HG03175 (cell line): Measurements from ENCODE around the gene F2R.
A peak's percentile ranks its signal among the peaks of the same experiment; 100 is the strongest.
"Not testable (repeated sequence)": the region's sequence is repeated elsewhere in the genome, so short reads cannot be mapped to it uniquely, and the experiment has no call there.

Experiments
- ATAC-seq: cut with Tn5 transposase; IDR thresholded peaks from one replicate; pipeline ENCODE4 v1.9.1; 2021; ENCODE audit warnings: mild to moderate bottlenecking, moderate library complexity; ENCODE audit not compliant: unreplicated experiment

F2R gene

DNA sequence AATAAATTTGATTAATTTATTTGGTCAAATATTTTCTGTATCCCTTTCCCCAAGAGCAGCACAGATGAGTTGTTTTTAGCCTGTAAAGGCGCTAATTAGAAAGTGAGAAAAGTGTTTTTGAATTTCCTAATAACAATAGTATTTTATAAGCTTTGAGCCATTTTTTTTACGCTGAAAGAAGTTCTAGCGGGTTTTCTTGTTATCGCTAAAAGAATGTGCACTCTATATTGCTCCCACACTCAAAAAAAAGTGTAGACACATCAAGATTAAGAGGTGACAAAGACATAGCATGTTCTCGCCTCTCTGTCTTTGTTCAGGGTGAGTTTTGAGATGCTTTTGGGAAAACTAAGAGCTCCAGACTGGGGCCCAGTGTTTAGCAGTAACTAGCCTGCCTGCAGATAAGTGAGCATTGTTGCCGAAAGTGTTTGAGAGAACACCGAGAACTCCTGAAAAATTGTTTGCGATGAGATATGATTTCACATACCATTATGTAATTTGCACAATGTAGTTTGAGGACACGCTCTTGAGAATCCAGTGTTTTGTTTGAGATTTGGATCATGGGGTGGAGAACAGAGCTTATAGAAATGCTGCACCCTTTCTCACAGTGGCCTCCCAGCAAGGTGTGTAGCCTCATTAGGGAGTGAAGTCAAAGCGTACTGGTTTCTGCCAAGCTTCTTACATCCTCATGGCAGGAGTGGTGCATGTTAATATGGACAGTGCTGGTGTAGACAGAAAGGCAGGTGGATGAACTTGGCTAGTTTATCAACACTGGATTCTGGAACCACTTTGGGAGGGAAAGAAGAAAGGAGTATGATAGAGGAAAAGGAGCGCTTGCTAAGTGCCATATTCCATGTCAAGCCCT, 1.5 kb downstream of the F2R start:
- ATAC-seq = no peak

DNA sequence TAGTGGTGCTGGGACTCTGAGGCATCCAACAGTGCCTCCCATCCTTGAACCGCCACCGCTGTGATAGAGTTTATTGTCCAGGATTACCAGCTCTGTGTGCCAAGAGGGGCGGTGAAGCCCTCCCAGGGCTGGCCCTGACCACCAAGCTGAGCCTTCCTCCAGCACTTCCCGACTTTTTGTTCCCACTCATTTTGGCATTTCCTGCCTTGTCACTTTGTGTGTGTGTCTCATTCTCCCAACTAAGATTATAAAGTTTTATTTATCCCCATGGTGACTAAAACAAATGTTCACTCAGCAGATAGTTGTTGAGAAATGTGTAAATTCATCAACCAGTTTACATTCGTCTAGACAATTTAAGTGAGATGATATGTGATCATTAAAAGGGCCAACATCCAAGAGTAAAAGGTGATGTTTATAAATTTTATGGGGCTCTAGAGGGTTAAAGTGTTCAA, 2.5 kb downstream of the F2R start:
- no peak for ATAC-seq

DNA sequence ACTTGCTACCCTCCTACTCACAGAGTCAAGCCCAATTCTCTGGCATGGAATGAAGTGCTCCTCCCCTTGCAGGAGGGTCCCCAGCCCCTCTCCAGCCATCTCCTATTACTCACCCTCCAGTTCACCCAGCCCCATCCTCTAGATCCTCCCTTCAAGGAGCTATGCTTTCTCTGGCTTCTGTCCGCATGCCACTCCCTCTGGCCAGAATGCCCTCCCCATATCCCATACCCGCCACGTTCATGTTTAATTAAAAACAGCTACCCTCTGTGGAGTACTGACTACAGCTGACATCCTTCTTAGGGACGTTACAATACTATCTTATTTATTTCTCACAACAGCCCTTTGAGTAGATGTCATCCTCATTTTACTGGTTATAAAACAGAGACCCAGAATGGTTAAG, 3.0 kb downstream of the F2R start:
- no peak for ATAC-seq

DNA sequence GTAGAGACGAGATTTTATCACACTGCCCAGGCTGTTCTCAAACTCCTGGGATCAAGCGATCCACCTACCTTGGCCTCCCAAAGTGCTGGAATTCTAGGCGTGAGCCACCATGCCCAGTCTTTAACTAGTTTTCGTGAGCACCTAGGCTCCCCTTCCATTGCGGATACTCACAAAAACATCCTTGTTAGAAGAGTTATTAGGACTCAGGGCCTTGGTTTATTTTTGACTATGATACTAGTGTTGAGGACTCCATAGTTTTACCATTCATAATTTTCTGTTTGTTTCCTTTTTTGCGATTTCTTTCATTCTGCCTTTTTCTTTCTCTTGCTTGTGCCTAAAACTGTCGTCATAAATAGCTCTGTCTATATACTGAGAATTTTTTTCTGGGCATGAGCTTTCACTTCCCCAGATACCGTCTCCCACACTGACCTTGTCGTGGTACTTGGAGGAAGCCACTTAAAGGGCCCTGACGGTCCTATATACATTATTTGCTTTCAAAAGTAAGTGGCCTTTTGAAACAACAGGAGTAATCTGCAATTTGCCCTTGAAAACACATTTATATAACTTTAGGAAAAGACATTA, 5.2 kb downstream of the F2R start:
- ATAC-seq = peak; percentile 96

DNA sequence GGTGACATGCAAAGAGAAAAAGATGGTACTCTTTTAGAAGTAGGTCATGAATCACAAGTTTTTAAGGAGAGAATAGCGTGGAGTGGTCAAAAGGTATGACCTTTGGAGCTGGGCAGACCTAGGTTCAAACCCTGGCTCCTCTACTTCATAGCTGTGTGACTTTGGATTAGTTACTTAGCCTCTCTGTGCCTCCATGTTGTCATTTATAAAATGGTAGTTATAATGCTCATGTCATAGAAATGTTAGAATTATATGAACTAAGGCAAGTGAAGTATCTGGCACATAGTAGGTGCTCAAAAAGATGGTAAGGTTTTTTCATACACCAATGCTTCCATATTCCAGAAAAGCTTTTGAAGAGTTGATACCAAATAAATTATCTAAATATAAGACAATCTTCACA, 7.3 kb downstream of the F2R start:
- ATAC-seq = no peak

DNA sequence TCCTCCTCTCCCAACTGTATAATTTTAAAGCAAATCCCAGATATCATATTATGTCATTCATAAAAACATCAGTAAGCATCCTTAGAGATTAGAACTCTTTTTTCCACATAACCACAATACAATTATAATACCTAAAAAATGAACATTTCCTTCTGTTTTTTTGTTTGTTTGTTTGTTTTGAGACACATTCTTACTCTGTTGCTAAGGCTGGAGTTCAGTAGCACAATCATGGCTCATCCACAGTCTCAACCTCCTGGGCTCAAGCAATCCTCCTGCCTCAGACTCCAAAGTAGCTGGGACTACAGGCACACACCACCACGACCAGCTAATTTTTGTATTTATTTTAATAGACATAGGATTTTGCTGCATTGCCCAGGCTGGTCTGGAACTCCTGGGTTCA, 8.0 kb downstream of the F2R start:
- no peak for ATAC-seq

DNA sequence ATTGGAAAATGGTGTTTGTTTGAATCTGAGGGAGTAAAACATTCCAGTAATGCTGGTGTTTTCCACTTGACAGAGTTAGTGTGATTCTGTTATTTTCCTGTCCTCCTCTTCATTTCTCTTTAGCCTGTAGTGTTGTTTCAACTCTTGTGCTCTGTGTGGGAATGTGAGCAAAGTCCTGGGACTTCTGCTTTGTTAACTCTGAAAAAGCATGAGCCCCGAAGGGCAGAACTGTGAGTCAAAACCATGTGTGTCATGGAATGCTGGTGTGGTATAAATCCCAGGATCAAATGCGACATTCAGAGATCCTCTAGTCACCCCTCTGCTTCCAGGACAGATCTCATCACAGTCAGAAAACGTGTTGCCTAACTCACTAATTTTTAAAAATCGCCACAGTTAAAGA, 8.9 kb downstream of the F2R start:
- no peak for ATAC-seq

DNA sequence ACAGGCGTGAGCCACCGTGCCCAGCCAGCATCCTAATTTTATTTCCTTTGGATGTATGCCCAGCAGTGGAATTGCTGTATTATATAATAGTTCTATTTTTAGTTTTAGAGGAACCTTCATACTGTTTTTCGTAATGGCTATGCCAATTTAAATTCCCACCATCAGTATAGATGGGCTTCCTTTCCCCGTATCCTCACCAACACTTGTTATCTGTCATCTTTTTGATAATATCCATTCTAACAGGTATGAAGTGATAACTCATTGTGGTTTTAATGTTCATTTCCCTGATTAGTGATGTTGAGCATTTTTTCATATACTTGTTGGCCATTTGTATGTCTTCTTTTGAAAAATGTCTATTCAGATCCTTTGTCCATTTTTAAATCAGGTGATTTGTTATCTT, 13.0 kb downstream of the F2R start:
- no peak for ATAC-seq

DNA sequence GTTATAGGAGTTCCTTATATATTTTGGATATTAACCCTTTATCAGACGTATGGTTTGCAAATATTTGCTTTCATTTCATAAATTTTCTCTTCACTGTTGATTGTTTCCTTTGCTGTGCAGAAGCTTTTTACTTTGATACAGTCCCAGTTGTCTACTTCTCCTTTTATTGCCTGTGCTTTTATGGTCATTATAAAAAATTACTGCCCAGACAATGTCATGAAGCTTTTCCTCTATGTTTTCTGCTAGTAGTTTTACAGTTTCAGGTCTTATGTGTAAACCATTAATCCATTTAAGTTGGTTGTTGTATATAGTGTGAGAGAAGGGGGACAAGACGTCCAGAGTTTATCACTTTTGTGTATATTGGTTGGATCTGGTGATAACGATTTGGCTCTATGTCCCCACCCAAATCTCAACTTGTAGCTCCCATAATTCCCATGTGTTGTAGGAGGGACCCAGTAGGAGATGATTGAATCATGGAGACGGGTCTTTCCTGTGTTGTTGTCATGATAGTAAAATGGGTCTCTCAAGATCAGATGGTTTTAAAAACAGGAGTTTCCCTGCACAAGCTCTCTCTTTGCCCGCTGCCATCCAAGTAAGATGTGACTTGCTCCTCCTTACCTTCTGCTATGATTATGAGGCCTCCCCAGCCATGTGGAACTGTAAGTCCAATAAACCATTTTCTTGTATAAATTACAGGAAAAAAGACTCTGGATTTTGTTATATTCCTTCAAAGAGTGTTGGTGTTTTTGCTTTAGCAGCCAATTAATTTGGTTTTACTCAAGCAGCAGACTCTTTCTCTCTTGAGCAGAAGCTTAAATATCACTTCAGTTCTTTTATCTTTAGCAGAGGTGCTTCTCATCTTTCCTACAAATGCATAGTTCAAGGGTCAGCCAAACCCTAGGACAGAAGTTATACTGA, 13.7 kb downstream of the F2R start:
- ATAC-seq = no peak

DNA sequence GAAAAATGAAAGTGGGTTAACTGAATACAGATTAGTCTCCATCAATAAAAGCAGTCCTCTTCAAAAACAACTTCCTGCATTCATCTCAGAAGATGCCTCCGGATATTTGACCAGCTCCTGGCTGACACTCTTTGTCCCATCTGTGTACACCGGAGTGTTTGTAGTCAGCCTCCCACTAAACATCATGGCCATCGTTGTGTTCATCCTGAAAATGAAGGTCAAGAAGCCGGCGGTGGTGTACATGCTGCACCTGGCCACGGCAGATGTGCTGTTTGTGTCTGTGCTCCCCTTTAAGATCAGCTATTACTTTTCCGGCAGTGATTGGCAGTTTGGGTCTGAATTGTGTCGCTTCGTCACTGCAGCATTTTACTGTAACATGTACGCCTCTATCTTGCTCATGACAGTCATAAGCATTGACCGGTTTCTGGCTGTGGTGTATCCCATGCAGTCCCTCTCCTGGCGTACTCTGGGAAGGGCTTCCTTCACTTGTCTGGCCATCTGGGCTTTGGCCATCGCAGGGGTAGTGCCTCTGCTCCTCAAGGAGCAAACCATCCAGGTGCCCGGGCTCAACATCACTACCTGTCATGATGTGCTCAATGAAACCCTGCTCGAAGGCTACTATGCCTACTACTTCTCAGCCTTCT, 16.6 kb downstream of the F2R start:
- ATAC-seq = no peak

DNA sequence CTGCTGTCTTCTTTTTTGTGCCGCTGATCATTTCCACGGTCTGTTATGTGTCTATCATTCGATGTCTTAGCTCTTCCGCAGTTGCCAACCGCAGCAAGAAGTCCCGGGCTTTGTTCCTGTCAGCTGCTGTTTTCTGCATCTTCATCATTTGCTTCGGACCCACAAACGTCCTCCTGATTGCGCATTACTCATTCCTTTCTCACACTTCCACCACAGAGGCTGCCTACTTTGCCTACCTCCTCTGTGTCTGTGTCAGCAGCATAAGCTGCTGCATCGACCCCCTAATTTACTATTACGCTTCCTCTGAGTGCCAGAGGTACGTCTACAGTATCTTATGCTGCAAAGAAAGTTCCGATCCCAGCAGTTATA, 17.1 kb downstream of the F2R start:
- ATAC-seq = peak; percentile 91

DNA sequence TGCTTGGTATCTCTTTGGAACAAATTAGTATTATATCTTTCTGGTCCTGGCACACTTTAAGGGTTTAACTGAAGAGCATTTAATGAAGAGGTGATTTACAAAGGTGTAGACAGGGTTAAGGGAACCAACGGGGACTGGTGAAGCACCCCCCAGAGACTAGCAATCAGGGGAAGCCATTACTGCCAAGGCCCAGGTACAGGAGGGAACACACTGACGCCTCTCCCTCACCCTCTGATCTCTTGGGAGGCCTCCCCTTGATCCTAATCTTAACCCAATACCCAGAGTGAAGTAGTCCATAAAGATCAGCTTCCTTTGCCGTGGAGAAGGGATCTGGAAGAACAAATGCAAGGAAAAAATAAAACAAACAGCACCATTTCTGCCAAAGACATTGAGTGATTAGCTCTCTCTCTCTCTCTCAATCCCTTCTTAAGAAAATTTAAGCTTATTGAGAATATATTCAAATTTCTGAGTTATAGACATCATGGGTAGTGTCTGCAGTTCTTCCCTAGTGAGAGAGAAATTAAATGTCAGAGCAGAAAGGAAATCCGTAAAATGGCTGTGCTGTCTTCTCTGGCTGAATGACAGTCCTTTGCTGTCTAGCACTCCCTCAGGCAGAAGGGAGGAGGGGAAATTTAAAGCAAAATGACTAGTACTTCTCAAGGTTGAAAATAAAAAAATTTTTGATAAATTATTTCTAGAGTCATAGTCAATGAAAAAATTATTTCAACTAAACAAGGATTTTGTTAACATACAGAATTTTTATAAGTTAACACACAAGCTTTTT, 20.0 kb downstream of the F2R start:
- no peak for ATAC-seq

DNA sequence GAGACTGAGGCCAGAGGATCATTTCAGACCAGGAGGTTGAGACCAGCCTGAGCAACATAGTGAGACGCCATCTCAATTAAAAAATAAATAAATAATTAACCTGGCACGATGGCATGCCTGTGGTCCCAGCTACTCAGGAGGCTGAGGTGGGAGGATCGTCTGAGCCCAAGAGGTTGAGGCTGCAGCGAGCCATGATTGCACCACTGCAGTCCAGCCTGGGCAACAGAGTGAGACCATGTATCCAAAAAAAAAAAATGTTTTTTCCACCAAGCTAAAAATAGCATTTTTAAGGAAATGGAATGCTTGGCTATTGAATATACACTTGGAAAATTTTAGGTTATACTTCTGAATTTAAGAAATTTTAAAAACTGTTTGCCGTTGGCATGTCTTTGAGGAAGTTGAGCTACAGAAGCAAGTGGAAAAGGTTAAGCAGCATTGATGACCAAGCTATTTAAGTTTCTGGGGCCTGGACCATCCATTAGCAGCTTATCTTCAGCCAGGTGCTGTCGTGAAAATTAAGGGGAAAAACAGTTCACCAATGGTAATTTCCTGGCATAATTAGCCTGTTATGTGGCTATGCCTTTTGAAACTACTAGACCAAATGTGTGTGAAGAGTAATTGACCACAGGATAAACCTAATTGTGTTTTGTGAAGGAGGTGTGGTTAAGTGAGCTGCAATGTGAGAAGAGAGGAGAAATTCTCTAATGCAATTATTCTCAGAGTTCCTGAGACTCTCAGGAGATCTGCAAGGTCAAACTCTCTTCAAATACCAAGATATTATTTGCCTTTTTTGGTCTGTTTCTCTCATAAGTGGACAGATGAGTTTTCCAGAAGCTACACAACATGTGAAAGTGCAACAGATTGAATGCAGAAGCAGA, 21.0 kb downstream of the F2R start:
- peak; percentile 20 for ATAC-seq

DNA sequence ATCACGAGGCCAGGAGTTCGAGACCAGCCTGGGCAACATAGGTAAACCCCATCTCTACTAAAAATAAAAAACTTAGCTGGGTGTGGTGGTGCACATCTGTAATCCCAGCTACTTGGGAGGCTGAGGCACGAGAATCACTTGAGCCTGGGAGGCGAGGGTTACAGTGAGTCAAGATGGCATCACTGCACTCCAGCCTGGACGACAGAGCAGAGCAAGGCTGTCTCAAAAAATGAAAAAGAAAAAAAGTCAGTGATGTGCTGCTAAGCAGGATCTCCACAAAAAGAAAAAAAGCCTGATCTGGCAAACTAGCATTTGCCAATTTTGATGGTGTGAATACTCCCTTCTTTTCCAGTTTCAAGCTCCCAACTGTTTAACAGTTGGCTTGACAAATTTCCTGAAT, 21.9 kb downstream of the F2R start:
- no peak for ATAC-seq

DNA sequence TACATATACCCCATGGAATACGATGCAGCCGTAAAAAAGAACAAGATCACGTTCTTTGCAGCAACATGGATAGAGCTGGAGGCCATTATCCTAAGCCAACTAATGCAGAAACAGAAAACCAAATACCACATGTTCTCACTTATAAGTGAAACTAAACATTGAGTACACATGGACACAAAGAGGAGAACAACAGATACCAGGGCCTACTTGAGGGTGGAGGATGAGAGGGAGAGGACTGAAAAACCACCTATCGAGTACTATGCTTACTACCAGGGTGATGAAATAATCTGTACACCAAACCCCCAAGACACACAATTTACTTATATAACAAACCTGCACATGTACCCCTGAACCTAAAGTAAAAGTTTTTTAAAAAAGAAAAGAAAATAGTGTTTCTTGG, 25.6 kb downstream of the F2R start:
- ATAC-seq = not testable (repeated sequence)

DNA sequence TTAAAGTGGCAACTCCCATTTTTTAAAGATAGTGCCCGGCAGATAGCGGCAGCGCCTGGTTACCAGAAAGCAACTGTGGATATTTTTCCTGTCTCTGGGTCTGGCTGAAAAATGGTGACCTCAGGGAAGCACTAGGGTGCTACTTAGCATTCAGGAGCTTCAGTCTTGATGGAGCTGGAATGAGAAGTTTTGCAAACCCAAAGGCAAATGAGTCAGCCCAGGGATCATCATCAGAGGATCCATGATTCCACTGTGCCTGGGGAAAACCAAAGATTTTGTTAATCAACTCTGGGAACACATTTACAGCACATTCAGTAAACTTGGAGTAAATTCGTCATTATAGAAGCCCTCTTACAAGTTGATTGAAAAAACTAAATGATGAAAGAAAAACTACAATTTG, 26.7 kb downstream of the F2R start:
- ATAC-seq = no peak

DNA sequence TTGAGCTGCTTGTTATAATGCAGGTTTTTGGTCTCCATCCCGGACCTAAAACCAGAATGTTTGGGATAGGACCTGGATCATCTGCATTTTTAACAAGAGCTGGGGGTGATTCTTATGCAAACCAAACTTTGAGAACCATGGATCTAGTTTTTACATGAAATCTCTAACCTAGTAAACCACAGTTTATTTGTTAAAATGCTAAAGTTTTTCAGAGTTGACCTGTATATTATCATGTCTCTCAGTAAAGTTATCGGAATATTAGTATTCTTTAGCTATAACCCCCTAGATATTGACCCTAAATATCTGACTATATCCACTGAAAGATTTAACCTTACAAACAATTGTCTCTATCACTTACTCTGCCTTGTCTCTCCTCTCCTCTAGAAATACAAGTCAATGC, 28.7 kb downstream of the F2R start:
- ATAC-seq = no peak

DNA sequence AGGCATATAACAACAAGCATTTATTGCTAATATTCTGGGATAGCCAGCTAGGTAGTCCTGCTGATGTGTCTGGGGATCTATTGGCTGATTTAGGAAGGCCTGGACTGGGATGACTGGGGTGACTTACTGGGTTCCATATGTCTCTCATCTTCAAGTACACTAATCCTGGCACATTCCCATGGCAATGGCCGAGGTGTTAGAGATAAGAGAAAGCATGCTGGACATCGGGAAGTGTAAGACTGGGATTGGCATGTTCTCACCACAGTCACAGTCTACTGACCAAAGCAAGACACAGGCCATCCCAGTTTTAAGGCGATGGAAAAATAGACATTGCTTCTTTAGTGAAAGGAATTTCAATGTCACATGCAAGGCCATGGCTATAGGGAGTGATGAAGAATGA, 29.7 kb downstream of the F2R start:
- no peak for ATAC-seq

DNA sequence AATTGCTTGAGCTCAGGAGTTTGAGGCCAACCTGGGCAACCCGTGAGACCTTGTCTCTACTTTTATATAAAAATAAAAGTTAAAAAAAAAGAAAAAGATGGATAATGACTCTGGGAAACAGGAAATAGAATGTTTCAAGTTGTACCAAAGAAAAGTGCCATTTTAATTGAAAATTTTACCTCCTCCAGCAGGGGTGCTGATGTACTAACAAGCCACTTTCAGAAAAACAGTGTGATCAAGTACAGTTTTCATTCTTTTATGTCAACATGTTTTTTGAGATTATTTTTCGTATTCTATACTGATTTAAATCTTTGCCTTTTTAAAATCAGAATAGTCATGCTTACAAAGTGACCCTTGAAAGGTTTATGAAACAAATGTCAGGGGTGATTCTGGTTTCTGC, 30.8 kb downstream of the F2R start:
- ATAC-seq = no peak
